HL-60/S4 treated with phorbol 12-myristate 13-acetate at 8.2 ng/mL for 4 days and 3 days (cell line): ENCODE results near the gene MRPL11.
"Not testable (repeated sequence)": the region's sequence is repeated elsewhere in the genome, so short reads cannot be mapped to it uniquely, and the experiment has no call there.

Source experiments
- in situ Hi-C: fragments of 300-500 bp; cut with MboI; formaldehyde crosslinking; loops from 2 replicates; pipeline ENCODE4 v1.15.0; 2022; ENCODE audit warnings: low sequenced_read_pairs

The MRPL11 gene

GRCh38 chr11:66432597-66432996, 6.1 kb downstream of the MRPL11 start:
- in situ Hi-C loops = no loop called here

DNA sequence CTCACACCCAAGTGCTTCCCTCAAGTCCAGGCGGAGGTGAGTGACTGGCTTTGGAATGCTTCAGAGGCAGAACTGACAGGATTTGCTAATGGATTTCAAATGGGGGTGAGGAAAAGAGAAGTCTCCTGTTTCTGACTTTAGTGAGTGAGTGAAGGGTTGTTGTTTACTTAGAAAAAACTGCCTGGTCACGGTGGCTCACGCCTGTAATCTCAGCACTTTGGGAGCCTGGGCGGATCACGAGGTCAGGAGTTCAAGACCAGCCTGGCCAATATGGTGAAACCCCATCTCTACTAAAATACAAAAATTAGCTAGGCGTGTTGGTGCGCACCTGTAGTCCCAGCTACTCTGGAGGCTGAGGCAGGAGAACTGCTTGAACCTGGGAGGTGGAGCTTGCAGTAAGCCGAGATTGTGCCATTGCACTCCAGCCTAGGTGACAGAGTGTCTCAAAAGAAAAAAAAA, 6.7 kb downstream of the MRPL11 start:
- in situ Hi-C loops = not testable (repeated sequence)

DNA sequence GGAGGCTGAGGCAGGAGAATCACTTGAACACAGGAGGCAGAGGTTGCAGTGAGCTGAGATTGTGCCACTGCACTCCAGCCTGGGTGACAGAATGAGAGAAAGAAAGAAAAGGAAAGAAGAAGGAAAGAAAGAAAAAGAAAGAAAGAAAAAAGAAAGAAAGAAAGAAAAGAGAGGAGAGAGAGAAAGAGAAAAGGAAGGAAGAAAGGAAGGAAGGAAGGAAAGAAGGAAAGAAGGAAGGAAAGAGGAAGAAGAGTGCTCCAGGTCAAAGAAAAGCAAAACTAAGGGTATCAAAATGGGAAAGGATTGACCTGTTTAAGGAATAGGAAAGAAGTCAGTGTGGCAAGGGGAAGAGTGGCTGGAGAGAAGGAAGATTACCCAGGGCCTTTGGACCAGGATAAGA, 7.4 kb downstream of the MRPL11 start:
- in situ Hi-C loops = not testable (repeated sequence)

- in situ Hi-C loops = no loop called here
Observed at GRCh38 chr11:66429983-66430602, 8.6 kb downstream of the MRPL11 start.

DNA sequence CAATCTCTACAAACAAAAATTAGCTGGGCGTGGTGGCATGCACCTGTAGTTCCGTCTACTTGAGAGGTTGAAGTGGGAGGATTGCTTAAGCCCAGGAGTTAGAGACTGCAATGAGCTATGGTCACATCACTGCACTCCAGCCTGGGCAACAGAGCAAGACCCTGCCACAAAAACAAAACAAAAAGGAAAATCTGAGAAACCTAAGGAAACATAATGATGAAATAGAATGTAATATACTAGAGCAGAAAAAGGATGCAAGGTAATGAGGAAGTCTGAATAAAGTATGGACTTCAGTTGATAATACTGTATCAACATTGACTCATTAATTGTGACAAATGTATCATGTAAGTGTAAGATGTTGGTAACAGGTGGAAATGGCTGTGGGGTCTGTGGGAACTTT, 9.7 kb downstream of the MRPL11 start:
- in situ Hi-C loops = no loop called here

GRCh38 chr11:66426314-66426713, 12.3 kb downstream of the MRPL11 start:
- in situ Hi-C loops = no loop called here

DNA sequence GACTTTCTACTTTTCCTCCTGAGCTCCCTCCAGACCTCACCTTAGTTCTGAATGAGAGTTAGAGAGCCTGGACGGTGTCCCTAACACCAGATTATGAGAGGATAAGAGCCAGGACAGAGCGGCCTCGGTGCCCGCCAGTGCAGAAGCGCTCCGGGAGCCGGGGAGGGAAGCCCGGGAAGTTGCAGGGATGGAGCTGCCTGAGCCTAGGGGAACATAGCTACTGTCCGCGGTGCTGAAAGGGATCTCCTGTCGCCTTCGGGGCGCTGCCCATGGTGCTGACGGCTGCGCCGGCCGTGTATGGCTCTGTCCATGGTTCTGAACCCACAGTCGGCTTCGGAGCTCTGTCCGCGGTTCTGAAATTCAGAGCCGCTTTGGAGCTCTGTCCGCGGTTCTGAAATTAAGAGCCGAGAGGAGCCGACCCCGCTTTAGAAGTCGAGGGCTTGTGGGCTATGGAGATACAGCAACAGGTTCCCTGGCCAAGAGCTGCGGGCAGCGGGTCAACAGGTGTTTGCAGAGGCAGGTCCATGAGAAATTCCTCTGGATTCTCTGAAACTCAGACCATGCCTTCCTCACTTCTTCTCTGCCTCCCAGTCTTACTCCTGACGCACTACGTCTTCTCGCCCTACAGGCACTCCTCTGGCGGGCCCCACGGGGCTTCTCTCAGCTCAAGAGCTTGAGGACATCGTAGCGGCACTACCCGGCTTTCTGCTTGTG, 17.0 kb downstream of the MRPL11 start:
- in situ Hi-C loops = loop anchor here (25.0 kb wide), 1 partner anchor 416 kb away; the partner anchor contains the start of gene RCE1

- in situ Hi-C loops = loop anchor here (25.0 kb wide), 1 partner anchor 416 kb away; the partner anchor contains the start of gene RCE1
Observed at GRCh38 chr11:66420671-66421476, 17.8 kb downstream of the MRPL11 start, which contains the start of gene NPAS4. TSS of gene NPAS4 (plus strand) at chr11:66421035. CDS start at chr11:66421180, 145 bp downstream.

GRCh38 chr11:66419825-66420224, 18.8 kb downstream of the MRPL11 start:
- in situ Hi-C loops = loop anchor here (25.0 kb wide), 1 partner anchor 417 kb away; the partner anchor contains the start of gene RCE1

- in situ Hi-C loops = loop anchor here (25.0 kb wide), 1 partner anchor 418 kb away; the partner anchor contains the start of gene RCE1
Observed at GRCh38 chr11:66418986-66419308, 19.7 kb downstream of the MRPL11 start.

DNA sequence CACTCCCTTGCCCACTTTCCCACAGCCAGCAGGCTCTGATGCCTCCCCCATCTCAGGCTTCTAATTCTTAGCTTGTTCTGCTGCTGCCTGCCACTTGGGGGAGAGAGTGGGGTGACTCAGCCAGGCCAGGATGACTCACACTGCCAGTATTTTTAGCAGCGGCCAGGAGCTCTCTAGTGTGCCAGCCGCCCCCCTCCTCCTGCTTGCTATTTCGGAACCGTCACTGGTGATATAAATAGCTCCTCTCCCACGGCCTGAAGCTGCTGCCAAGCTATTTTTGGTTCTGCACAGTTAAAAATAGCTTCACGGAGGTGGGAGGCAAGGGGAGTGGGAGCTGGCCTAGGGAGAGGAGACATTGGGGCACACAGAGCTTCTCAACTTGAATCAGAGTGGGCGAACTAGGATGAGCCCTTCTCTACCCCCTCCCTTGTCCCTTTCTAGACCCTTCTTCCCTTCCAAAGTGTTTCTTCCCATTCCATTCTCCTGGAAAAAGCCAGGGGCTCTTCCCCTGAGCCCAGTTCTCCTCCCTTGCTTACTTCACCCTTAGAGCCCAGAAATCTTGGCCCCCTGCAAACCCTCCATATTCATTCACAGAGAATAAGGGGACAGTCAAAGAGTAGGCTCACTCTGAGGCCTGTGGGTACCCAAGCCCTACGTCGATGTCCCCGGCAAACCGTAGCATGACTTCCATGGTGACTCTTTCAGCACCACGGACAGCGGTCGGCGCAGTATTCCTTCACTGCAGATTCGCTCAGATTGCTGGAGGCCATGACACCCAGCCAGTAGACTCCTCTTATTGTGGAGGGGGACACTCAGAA, 20.3 kb downstream of the MRPL11 start:
- in situ Hi-C loops = loop anchor here (25.0 kb wide), 1 partner anchor 419 kb away; the partner anchor contains the start of gene RCE1

- in situ Hi-C loops = loop anchor here (25.0 kb wide), 1 partner anchor 420 kb away; the partner anchor contains the start of gene RCE1
Observed at GRCh38 chr11:66417000-66417399, 21.6 kb downstream of the MRPL11 start.

DNA sequence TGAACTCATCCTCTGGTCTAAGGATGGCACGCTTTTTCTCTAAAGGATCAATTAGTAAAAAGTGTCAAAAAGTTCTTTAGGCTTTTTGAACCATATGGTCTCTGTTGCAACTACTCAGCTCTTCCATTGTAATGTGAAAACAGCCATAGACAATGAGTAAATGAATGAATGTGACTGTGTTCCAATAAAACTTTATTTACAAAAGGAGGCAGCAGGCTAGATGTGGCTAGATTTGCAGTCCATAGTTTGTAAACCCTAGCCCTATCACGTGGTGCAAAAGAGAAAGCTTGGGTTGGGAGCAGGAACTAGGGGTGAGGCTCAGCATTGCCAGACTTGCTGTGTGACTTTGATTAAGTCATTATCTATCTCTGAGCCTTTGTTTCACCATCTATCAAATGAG, 23.2 kb downstream of the MRPL11 start:
- in situ Hi-C loops = loop anchor here (25.0 kb wide), 1 partner anchor 422 kb away; the partner anchor contains the start of gene RCE1

GRCh38 chr11:66414120-66414934, 24.3 kb downstream of the MRPL11 start:
- in situ Hi-C loops = loop anchor here (25.0 kb wide), 1 partner anchor 423 kb away; the partner anchor contains the start of gene RCE1

DNA sequence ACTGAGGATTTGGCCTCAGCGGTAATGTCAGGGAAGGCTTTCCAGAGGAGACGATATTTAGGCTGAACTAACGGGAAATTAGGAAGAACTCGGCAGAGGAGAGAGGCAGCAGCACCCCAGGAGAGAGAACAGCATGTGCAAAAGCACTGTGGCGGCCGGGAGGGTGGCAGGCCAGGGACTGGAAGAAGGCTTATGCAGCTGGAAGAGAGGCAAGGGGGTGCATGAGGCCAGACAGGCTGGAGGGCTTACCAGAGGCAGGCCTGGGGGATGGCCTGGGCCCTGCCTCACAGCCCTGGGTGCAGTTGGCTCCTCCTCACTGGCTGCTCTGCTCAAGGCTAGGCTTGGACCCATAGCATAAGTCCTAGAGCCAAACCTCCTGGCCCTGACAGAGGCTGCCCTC, 25.5 kb downstream of the MRPL11 start:
- in situ Hi-C loops = loop anchor here (25.0 kb wide), 1 partner anchor 424 kb away; the partner anchor contains the start of gene RCE1

DNA sequence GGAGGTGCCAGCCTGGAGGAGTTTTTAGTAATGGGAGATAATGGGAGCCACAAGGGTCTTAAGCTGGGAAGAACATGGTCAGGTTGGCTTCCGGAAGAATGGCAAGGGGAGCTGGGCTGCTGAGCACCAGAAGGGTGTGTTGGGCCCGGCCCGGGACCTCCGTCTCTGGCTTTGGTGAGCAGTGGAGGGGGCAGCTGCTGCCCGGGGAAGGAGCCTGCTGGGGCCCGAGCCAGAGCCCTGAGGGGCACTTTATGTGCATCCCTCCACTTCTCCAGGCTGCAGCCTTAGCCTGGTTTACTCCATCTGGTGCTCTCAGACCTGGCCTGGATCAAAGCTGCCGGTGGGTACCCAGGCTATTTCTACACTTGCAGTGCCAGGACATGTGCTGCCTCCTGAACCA, 26.5 kb downstream of the MRPL11 start:
- in situ Hi-C loops = loop anchor here (25.0 kb wide), 1 partner anchor 425 kb away; the partner anchor contains the start of gene RCE1

DNA sequence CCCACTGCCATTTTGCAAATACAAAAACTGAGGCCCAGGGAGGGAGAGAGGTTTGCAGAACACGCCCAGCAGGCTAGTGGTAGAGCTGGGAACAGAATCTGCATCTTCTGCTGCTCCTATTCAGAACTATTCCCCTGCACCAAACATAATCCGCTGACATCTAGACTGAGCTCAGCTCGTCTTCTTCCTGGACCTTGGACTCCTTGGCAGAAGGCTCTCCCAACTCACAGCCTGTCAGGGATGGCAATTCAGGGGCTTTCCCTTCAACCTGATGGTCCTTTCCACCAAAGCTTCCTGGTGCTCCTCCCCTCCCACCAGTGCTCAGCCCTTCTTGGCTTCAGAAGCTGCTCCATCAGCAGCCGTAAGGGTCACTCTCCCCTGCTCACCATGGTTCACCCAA, 27.3 kb downstream of the MRPL11 start:
- in situ Hi-C loops = loop anchor here (25.0 kb wide), 1 partner anchor 426 kb away; the partner anchor contains the start of gene RCE1

GRCh38 chr11:66410191-66410590, 28.5 kb downstream of the MRPL11 start:
- in situ Hi-C loops = loop anchor here (25.0 kb wide), 1 partner anchor 427 kb away; the partner anchor contains the start of gene RCE1

GRCh38 chr11:66409226-66409625, 29.4 kb downstream of the MRPL11 start:
- in situ Hi-C loops = loop anchor here (25.0 kb wide), 1 partner anchor 428 kb away; the partner anchor contains the start of gene RCE1
